Measurements from ENCODE around the gene SURF2. TPM values are rescaled to one million over a fixed set of nuclear protein-coding genes. Genes with fewer than 3 reads are reported as not detected.

SURF2 gene
- total RNA-seq, 4 donors from 2014 or later = 3.7 to 21.4 (median 17.9) TPM

DNA sequence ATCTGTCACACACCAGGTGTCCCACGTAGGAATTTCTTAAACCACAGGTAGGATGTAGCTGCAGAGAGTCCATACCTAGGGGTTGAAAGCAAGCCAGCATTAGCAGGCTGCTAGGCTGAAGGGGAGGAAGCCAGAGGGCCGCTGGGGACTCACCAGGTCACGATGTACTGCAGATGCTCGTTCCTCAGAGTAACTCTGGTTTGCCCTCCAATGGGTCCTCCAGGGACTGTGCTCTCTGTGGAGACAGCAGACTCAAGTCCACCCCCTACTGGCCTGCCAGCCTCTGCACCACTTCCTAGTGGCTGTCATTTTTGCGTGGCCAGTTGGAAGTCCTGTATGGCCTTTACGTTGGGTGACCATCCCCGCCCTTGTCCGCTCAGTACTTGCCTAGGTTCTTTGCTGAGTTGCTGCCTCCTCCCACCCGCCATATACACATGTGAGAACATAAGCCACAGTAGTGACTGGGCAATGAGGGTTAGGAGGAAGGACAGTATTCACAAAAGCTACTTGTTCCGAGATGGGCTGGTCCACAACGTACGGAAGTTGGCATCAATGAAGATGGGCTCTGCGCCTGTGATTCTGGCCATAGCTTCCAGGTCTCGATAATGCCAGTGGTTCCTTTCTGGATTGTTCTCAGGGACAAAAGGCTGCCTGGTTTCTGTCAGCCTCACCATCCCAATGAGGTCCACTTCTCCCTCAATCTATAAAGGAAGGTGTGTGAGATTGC lies 4.3 kb upstream of the SURF2 start:
- intact Hi-C loops (cut with DNase I; ENCODE audit: low total_unique reads) = no loop called here
- H3K4me3 ChIP-seq = no peak overlapping the region
- no peaks in the 10 kb centered on the region for H3K27me3 ChIP-seq
- no peaks in the 10 kb centered on the region for H3K9me3 ChIP-seq
- H3K27ac ChIP-seq = no peak overlapping the region
- TF ChIP-seq, protein P1, sequence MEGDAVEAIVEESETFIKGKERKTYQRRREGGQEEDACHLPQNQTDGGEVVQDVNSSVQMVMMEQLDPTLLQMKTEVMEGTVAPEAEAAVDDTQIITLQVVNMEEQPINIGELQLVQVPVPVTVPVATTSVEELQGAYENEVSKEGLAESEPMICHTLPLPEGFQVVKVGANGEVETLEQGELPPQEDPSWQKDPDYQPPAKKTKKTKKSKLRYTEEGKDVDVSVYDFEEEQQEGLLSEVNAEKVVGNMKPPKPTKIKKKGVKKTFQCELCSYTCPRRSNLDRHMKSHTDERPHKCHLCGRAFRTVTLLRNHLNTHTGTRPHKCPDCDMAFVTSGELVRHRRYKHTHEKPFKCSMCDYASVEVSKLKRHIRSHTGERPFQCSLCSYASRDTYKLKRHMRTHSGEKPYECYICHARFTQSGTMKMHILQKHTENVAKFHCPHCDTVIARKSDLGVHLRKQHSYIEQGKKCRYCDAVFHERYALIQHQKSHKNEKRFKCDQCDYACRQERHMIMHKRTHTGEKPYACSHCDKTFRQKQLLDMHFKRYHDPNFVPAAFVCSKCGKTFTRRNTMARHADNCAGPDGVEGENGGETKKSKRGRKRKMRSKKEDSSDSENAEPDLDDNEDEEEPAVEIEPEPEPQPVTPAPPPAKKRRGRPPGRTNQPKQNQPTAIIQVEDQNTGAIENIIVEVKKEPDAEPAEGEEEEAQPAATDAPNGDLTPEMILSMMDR (IDR thresholded peaks at IDR 0.05) = peak in 4 of 5 experiments; percentile 25 to 44 (median 33)
- no peak for TF ChIP-seq EP300 (IDR thresholded peaks at IDR 0.05; ENCODE audit: low read depth)
- H3K4me1 ChIP-seq = peaks cover 16 to 38% (median 26%) of the 10 kb centered on the region in 4 donors
- WGBS, 2 donors (ENCODE audit: low coverage in 1 of 2) = 81% methylated on average over 14 of the region's 14 CpGs; no CpG with 5 or more reads in 1 of the 2 donors
- H3K36me3 ChIP-seq = peaks cover 0 to 29% (median 11%) of the 10 kb centered on the region in 4 donors
- DNase-seq = no peak
- in situ Hi-C loops (cut with MboI; ENCODE audit: low pct_ligation_motif_present in 1 of 4, low pct_unique_long_range_greater_than_20kb in 1 of 4, low sequenced_read_pairs in 3 of 4) = no loop called here

DNA sequence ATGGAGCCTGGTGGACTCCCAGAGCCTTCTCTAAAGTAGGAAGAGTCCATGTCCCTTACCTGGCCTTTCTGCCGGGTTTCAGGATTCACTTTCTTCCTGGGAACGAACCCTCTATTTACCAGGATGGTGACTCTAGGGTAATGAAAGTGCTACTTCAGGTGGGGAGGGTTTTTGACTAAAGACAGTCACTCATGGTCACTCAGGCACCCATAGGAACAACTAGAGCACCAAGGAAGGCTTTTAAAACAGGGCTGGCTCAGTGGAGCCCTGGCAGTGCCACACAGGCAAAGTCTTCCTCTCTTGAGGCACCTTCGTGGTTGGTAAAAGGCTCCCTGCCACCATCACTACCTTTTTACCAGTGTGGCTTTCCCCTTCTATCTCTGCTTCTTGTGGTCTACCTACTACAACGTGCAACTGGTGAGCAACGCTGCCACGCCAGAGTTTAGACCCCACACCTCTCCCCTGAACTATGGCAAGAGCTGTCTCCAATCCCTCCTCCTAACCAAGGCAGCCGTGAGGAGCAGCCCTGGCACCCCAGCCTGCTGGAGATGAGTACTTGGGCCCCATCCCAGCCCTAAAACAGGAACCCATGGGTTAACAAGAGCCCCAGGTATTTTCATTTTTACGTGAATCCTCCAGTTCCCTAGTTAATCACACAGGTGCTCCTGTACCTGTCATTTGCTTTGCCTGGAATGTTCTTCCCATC lies 3.6 kb upstream of the SURF2 start:
- 64 to 69% methylated on average over 6 to 8 of the region's 8 CpGs for WGBS, 2 donors (ENCODE audit: low coverage in 1 of 2)
- Histone ChIP-seq H3K4me1 (peaks cover 21 to 41% (median 32%) of the 10 kb centered on the region in 4 donors), H3K9me3 (no peaks in the 10 kb centered on the region), H3K36me3 (peaks cover 0 to 29% (median 11%) of the 10 kb centered on the region in 4 donors), H3K27ac (no peak overlapping the region), H3K4me3 (no peak overlapping the region), H3K27me3 (no peaks in the 10 kb centered on the region)
- in situ Hi-C loops (cut with MboI; ENCODE audit: low pct_ligation_motif_present in 1 of 4, low pct_unique_long_range_greater_than_20kb in 1 of 4, low sequenced_read_pairs in 3 of 4) (no loop called here), intact Hi-C loops (cut with DNase I; ENCODE audit: low total_unique reads) (no loop called here)
- no peak for TF ChIP-seq POLR2AphosphoS5 (IDR thresholded peaks at IDR 0.05)
- TF ChIP-seq EP300 (IDR thresholded peaks at IDR 0.05; ENCODE audit: low read depth) = no peak
- TF ChIP-seq, protein P1 (IDR thresholded peaks at IDR 0.05) = no peak
- no peak for TF ChIP-seq POLR2A (IDR thresholded peaks at IDR 0.05)
- no peak for DNase-seq

DNA sequence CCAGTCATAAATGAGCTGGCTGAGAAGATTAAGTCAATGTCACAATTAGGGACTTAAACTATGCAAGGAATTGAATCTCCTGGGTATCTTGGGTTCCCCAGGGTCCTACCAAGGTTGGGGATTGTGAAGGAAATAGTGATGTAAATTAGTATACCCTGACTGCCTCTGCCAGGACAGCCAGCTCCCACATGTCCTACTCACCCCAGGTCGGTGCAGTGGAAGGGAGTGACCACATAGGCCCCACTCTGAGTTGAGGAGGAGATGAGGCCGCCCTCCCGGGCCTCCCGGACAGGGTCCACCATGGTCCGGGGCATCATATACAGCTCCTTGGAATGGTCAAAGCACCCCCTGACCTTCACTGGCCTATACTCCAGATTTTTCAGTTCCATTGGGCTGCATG lies 2.8 kb upstream of the SURF2 start:
- Histone ChIP-seq H3K4me3 (no peak overlapping the region), H3K27me3 (no peaks in the 10 kb centered on the region), H3K4me1 (peaks cover 21 to 40% (median 32%) of the 10 kb centered on the region in 4 donors), H3K9me3 (no peaks in the 10 kb centered on the region), H3K36me3 (peaks cover 0 to 29% (median 11%) of the 10 kb centered on the region in 4 donors), H3K27ac (no peak overlapping the region)
- DNase-seq = no peak
- intact Hi-C loops (cut with DNase I; ENCODE audit: low total_unique reads) (no loop called here), in situ Hi-C loops (cut with MboI; ENCODE audit: low pct_ligation_motif_present in 1 of 4, low pct_unique_long_range_greater_than_20kb in 1 of 4, low sequenced_read_pairs in 3 of 4) (no loop called here)
- 87% methylated on average over 5 of the region's 5 CpGs; no CpG with 5 or more reads in 1 of the 2 donors for WGBS, 2 donors (ENCODE audit: low coverage in 1 of 2)
- TF ChIP-seq, protein P1 (IDR thresholded peaks at IDR 0.05) = no peak
- no peak for TF ChIP-seq POLR2AphosphoS5 (IDR thresholded peaks at IDR 0.05)
- no peak for TF ChIP-seq EP300 (IDR thresholded peaks at IDR 0.05; ENCODE audit: low read depth)
- no peak for TF ChIP-seq POLR2A (IDR thresholded peaks at IDR 0.05)

DNA sequence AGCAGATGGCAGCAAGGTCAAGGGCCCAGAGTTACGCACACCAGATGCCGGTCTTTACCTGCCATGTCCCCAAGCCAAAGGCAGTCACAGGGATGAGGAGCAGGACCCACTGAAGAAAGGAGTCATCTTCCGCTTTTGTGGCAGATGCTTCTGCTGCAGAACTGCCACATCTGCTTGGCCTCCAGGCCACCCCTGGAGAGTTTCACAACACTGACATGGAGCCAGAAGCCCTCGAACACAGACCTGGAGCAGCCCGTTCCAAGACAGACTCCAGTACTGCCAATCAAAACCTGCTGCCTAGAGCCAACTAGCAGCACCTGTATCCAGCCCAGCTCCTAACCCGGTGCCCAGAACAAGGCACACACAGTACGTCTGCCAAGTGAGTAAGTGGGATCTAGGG lies 1.6 kb upstream of the SURF2 start:
- H3K4me1 ChIP-seq = peaks cover 12 to 28% (median 21%) of the 10 kb centered on the region in 4 donors
- intact Hi-C loops (cut with DNase I; ENCODE audit: low total_unique reads) = no loop called here
- 83% methylated on average over 7 of the region's 7 CpGs; no CpG with 5 or more reads in 1 of the 2 donors for WGBS, 2 donors (ENCODE audit: low coverage in 1 of 2)
- in situ Hi-C loops (cut with MboI; ENCODE audit: low pct_ligation_motif_present in 1 of 4, low pct_unique_long_range_greater_than_20kb in 1 of 4, low sequenced_read_pairs in 3 of 4) = no loop called here
- DNase-seq = no peak
- H3K36me3 ChIP-seq = peaks cover 0 to 27% (median 11%) of the 10 kb centered on the region in 4 donors
- no peaks in the 10 kb centered on the region for H3K27me3 ChIP-seq
- TF ChIP-seq POLR2AphosphoS5 (IDR thresholded peaks at IDR 0.05) (no peak), EP300 (IDR thresholded peaks at IDR 0.05; ENCODE audit: low read depth) (no peak), POLR2A (IDR thresholded peaks at IDR 0.05) (no peak)
- no peak overlapping the region for H3K27ac ChIP-seq
- H3K4me3 ChIP-seq = no peak overlapping the region
- no peaks in the 10 kb centered on the region for H3K9me3 ChIP-seq
